ENCODE data around the gene ILDR2. TPM values are rescaled to one million over a fixed set of nuclear protein-coding genes. Genes with fewer than 3 reads are reported as not detected.

ILDR2 gene
- total and polyA plus RNA-seq, 4 donors = 0.42 to 0.66 TPM; not detected in 2

GRCh38 chr1:166977951-166978350, 2.6 kb upstream of the ILDR2 start:
- Histone ChIP-seq H3K9me3 (ENCODE audit: control insufficient read depth, low read length) (no peaks in the 10 kb centered on the region), H3K27me3 (ENCODE audit: control insufficient read depth in 1 of 2, insufficient read depth in 2 of 2, low read length in 1 of 2) (peaks cover 0 to 1% of the 10 kb centered on the region in 2 donors), H3K4me1 (ENCODE audit: control insufficient read depth in 1 of 2, insufficient read depth in 2 of 2, low read length in 2 of 2) (no peaks in the 10 kb centered on the region), H3K36me3 (ENCODE audit: control insufficient read depth in 1 of 2, insufficient read depth in 2 of 2, low read length in 1 of 2) (no peaks in the 10 kb centered on the region), H3K4me3 (ENCODE audit: low read length in 2 of 2) (no peak overlapping the region), H3K27ac (ENCODE audit: low read depth in 1 of 2, low read length in 2 of 2) (no peak overlapping the region)
- intact Hi-C loops (cut with DNase I) = loop anchor here in 1 of 2 donors (5.0 to 10.0 kb wide), 2 partner anchors 77 to 141 kb away; partner anchors contain the start of gene POGK
- DNase-seq = no peak
- no peak for ATAC-seq (ENCODE audit: low FRiP score)
- WGBS, 2 donors = 93 to 100% methylated on average over 2 of the region's 2 CpGs

GRCh38 chr1:166974647-166975345, 544 bp downstream of the ILDR2 start:
- Histone ChIP-seq H3K4me1 (ENCODE audit: control insufficient read depth in 1 of 2, insufficient read depth in 2 of 2, low read length in 2 of 2) (no peaks in the 10 kb centered on the region), H3K4me3 (ENCODE audit: low read length in 2 of 2) (peak overlapping the region; percentile 90 to 98), H3K36me3 (ENCODE audit: control insufficient read depth in 1 of 2, insufficient read depth in 2 of 2, low read length in 1 of 2) (no peaks in the 10 kb centered on the region), H3K9me3 (ENCODE audit: control insufficient read depth, low read length) (no peaks in the 10 kb centered on the region), H3K27me3 (ENCODE audit: control insufficient read depth in 1 of 2, insufficient read depth in 2 of 2, low read length in 1 of 2) (no peaks in the 10 kb centered on the region), H3K27ac (ENCODE audit: low read depth in 1 of 2, low read length in 2 of 2) (no peak overlapping the region)
- no peak for ATAC-seq (ENCODE audit: low FRiP score)
- 3% methylated on average over 17 of the region's 17 CpGs for WGBS, 2 donors
- intact Hi-C loops (cut with DNase I) = loop anchor here in 1 of 2 donors (5.0 to 10.0 kb wide), 2 partner anchors 80 to 137 kb away; partner anchors contain the start of gene POGK
- no peak for DNase-seq

- no peak for ATAC-seq (ENCODE audit: low FRiP score)
- H3K4me1 ChIP-seq (ENCODE audit: control insufficient read depth in 1 of 2, insufficient read depth in 2 of 2, low read length in 2 of 2) = no peaks in the 10 kb centered on the region
- no peaks in the 10 kb centered on the region for H3K9me3 ChIP-seq (ENCODE audit: control insufficient read depth, low read length)
- 53 to 57% methylated on average over 2 of the region's 2 CpGs for WGBS, 2 donors
- H3K4me3 ChIP-seq (ENCODE audit: low read length in 2 of 2) = no peak overlapping the region
- H3K27ac ChIP-seq (ENCODE audit: low read depth in 1 of 2, low read length in 2 of 2) = no peak overlapping the region
- no peaks in the 10 kb centered on the region for H3K36me3 ChIP-seq (ENCODE audit: control insufficient read depth in 1 of 2, insufficient read depth in 2 of 2, low read length in 1 of 2)
- no peak for DNase-seq
- intact Hi-C loops (cut with DNase I) = loop anchor here in 1 of 2 donors (10.0 kb wide), 1 partner anchor 82 kb away; no protein-coding TSS in a partner anchor
- no peaks in the 10 kb centered on the region for H3K27me3 ChIP-seq (ENCODE audit: control insufficient read depth in 1 of 2, insufficient read depth in 2 of 2, low read length in 1 of 2)
Measured at GRCh38 chr1:166972826-166973225, 2.5 kb downstream of the ILDR2 start.

- Histone ChIP-seq H3K27ac (ENCODE audit: low read depth in 1 of 2, low read length in 2 of 2) (no peak overlapping the region), H3K4me3 (ENCODE audit: low read length in 2 of 2) (no peak overlapping the region), H3K36me3 (ENCODE audit: control insufficient read depth in 1 of 2, insufficient read depth in 2 of 2, low read length in 1 of 2) (no peaks in the 10 kb centered on the region), H3K9me3 (ENCODE audit: control insufficient read depth, low read length) (no peaks in the 10 kb centered on the region), H3K4me1 (ENCODE audit: control insufficient read depth in 1 of 2, insufficient read depth in 2 of 2, low read length in 2 of 2) (no peaks in the 10 kb centered on the region), H3K27me3 (ENCODE audit: control insufficient read depth in 1 of 2, insufficient read depth in 2 of 2, low read length in 1 of 2) (no peaks in the 10 kb centered on the region)
- WGBS, 2 donors = 62 to 80% methylated on average over 3 of the region's 3 CpGs
- no peak for DNase-seq
- no peak for ATAC-seq (ENCODE audit: low FRiP score)
- intact Hi-C loops (cut with DNase I) = loop anchor here in 1 of 2 donors (10.0 kb wide), 1 partner anchor 83 kb away; no protein-coding TSS in a partner anchor
Measured at GRCh38 chr1:166972193-166972592, 3.1 kb downstream of the ILDR2 start.

- H3K4me3 ChIP-seq (ENCODE audit: low read length in 2 of 2) = no peak overlapping the region
- no peaks in the 10 kb centered on the region for H3K27me3 ChIP-seq (ENCODE audit: control insufficient read depth in 1 of 2, insufficient read depth in 2 of 2, low read length in 1 of 2)
- no peaks in the 10 kb centered on the region for H3K36me3 ChIP-seq (ENCODE audit: control insufficient read depth in 1 of 2, insufficient read depth in 2 of 2, low read length in 1 of 2)
- H3K9me3 ChIP-seq (ENCODE audit: control insufficient read depth, low read length) = no peaks in the 10 kb centered on the region
- H3K4me1 ChIP-seq (ENCODE audit: control insufficient read depth in 1 of 2, insufficient read depth in 2 of 2, low read length in 2 of 2) = no peaks in the 10 kb centered on the region
- no peak for ATAC-seq (ENCODE audit: low FRiP score)
- DNase-seq = no peak
- WGBS, 2 donors = 71 to 76% methylated on average over 3 of the region's 3 CpGs
- H3K27ac ChIP-seq (ENCODE audit: low read depth in 1 of 2, low read length in 2 of 2) = no peak overlapping the region
- intact Hi-C loops (cut with DNase I) = loop anchor here in 1 of 2 donors (10.0 kb wide), 1 partner anchor 84 kb away; no protein-coding TSS in a partner anchor
Measured at GRCh38 chr1:166971252-166971651, 4.1 kb downstream of the ILDR2 start.

GRCh38 chr1:166969074-166969677, 6.2 kb downstream of the ILDR2 start:
- 87 to 90% methylated on average over 5 of the region's 5 CpGs for WGBS, 2 donors
- Histone ChIP-seq H3K4me1 (ENCODE audit: control insufficient read depth in 1 of 2, insufficient read depth in 2 of 2, low read length in 2 of 2) (no peaks in the 10 kb centered on the region), H3K4me3 (ENCODE audit: low read length in 2 of 2) (no peak overlapping the region), H3K27me3 (ENCODE audit: control insufficient read depth in 1 of 2, insufficient read depth in 2 of 2, low read length in 1 of 2) (no peaks in the 10 kb centered on the region), H3K36me3 (ENCODE audit: control insufficient read depth in 1 of 2, insufficient read depth in 2 of 2, low read length in 1 of 2) (no peaks in the 10 kb centered on the region), H3K27ac (ENCODE audit: low read depth in 1 of 2, low read length in 2 of 2) (no peak overlapping the region), H3K9me3 (ENCODE audit: control insufficient read depth, low read length) (no peaks in the 10 kb centered on the region)
- intact Hi-C loops (cut with DNase I) = no loop called here
- no peak for ATAC-seq (ENCODE audit: low FRiP score)
- DNase-seq = no peak

GRCh38 chr1:166960858-166961474, 14.4 kb downstream of the ILDR2 start:
- no peaks in the 10 kb centered on the region for H3K36me3 ChIP-seq (ENCODE audit: control insufficient read depth in 1 of 2, insufficient read depth in 2 of 2, low read length in 1 of 2)
- H3K27me3 ChIP-seq (ENCODE audit: control insufficient read depth in 1 of 2, insufficient read depth in 2 of 2, low read length in 1 of 2) = peaks cover 0 to 2% of the 10 kb centered on the region in 2 donors
- no peak overlapping the region for H3K4me3 ChIP-seq (ENCODE audit: low read length in 2 of 2)
- H3K27ac ChIP-seq (ENCODE audit: low read depth in 1 of 2, low read length in 2 of 2) = no peak overlapping the region
- H3K4me1 ChIP-seq (ENCODE audit: control insufficient read depth in 1 of 2, insufficient read depth in 2 of 2, low read length in 2 of 2) = no peaks in the 10 kb centered on the region
- no peak for DNase-seq
- ATAC-seq (ENCODE audit: low FRiP score) = no peak
- intact Hi-C loops (cut with DNase I) = no loop called here
- 88 to 94% methylated on average over 1 of the region's 1 CpG for WGBS, 2 donors
- H3K9me3 ChIP-seq (ENCODE audit: control insufficient read depth, low read length) = peaks cover 2% of the 10 kb centered on the region

GRCh38 chr1:166956872-166957271, 18.5 kb downstream of the ILDR2 start:
- Histone ChIP-seq H3K4me3 (ENCODE audit: low read length in 2 of 2) (no peak overlapping the region), H3K27me3 (ENCODE audit: control insufficient read depth in 1 of 2, insufficient read depth in 2 of 2, low read length in 1 of 2) (peaks cover 0 to 2% of the 10 kb centered on the region in 2 donors), H3K27ac (ENCODE audit: low read depth in 1 of 2, low read length in 2 of 2) (no peak overlapping the region), H3K4me1 (ENCODE audit: control insufficient read depth in 1 of 2, insufficient read depth in 2 of 2, low read length in 2 of 2) (no peaks in the 10 kb centered on the region), H3K36me3 (ENCODE audit: control insufficient read depth in 1 of 2, insufficient read depth in 2 of 2, low read length in 1 of 2) (no peaks in the 10 kb centered on the region), H3K9me3 (ENCODE audit: control insufficient read depth, low read length) (peaks cover 2% of the 10 kb centered on the region)
- ATAC-seq (ENCODE audit: low FRiP score) (no peak), DNase-seq (no peak)
- intact Hi-C loops (cut with DNase I) = no loop called here
- 94 to 97% methylated on average over 2 of the region's 2 CpGs for WGBS, 2 donors
